ENCODE results near the gene DOCK6.

DNA sequence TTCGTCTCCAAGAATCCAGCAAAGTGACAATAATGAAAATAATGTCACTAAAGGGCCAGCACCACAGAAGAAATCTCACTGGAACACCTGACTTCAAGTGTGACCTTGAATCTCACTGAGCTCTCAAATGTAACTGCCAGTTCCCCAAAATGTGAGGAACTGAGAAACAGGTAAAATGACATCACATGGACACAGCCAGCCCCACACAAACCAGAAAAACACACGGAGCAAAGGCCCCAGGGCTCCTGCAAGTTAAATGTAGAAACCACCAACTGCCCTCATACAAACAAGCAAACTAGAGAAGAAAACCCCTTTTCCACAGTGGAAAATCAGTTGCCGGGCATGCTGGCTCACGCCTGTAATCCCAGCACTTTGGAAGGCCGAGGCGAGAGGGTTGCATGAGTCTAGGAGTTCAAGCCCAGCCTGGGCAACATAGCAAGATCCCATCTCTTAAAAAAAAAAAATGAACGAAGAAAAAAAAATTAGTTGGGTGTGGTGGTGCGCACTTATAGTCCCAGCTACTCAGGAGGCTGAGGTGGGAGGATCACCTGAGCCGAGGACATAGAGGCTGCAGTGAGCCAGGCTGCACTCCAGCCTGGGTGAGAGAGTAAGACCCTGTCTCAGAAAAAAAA, 56.3 kb downstream of the DOCK6 start:
- TF ChIP-seq, protein P1, sequence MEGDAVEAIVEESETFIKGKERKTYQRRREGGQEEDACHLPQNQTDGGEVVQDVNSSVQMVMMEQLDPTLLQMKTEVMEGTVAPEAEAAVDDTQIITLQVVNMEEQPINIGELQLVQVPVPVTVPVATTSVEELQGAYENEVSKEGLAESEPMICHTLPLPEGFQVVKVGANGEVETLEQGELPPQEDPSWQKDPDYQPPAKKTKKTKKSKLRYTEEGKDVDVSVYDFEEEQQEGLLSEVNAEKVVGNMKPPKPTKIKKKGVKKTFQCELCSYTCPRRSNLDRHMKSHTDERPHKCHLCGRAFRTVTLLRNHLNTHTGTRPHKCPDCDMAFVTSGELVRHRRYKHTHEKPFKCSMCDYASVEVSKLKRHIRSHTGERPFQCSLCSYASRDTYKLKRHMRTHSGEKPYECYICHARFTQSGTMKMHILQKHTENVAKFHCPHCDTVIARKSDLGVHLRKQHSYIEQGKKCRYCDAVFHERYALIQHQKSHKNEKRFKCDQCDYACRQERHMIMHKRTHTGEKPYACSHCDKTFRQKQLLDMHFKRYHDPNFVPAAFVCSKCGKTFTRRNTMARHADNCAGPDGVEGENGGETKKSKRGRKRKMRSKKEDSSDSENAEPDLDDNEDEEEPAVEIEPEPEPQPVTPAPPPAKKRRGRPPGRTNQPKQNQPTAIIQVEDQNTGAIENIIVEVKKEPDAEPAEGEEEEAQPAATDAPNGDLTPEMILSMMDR (IDR thresholded peaks at IDR 0.05; ENCODE audit: poor library complexity, severe bottlenecking), result no peak
- no peak for TF ChIP-seq EP300 (conservative IDR thresholded peaks at IDR 0.05; ENCODE audit: poor library complexity, severe bottlenecking)

All from neural cell (in vitro differentiated cells).